IPS-NIHi11 (cell line): ENCODE measurements around the gene TFPT.
"Not testable (repeated sequence)": the region's sequence is repeated elsewhere in the genome, so short reads cannot be mapped to it uniquely, and the experiment has no call there.

Source experiments
- DNase-seq: peaks from one replicate; pipeline ENCODE4 v3.0.0; 2012; ENCODE audit warnings: mixed read lengths, low spot score

TFPT gene

GRCh38 chr19:54124393-54124792 lies 8.9 kb upstream of the TFPT start:
- no peak for DNase-seq

- no peak for DNase-seq
Observed at GRCh38 chr19:54123682-54124081, 8.2 kb upstream of the TFPT start.

DNA sequence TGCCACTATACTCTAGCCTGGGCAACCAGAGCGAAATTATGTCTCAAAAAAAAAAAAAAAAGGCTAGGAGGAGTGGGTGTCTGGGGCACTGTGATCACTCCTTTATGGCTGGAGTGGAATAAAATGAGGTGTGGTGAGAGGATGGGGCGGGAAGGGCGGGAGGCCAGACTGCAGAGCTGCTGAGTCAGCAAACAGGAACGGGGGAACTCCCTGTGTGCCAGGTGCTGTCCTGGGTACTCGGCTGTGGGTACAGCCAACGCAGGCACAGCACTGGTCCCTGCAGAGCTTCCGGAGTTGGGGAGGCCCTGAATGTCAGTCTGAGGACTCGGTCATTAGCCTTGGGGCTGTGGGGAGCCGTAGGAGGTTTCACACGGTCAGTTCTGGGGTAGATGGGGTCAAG lies 5.8 kb upstream of the TFPT start:
- DNase-seq = no peak

- no peak for DNase-seq
Observed at GRCh38 chr19:54114340-54115108, 933 bp downstream of the TFPT start.

DNA sequence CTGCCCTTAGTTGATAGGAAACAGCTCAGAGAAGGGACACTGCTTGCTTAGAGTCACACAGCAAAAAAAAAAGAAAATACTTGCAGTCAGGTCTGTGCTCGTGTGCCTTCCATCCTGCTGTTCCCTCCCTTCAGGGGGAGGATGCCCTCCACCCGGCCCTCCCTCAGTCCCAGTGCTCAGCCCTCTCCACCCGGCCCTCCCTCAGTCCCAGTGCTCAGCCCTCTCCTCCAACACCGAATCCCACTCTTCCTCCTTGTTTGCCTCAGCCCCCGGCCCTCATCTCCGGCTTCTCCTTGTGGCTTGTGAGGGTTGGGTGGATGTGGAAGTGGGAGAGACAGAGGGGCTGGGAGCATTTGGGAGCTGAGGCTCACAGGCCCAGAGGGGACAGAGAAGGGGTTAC lies 5.8 kb downstream of the TFPT start:
- DNase-seq = no peak

- no peak for DNase-seq
Observed at GRCh38 chr19:54108496-54108895, 7.0 kb downstream of the TFPT start.

- no peak for DNase-seq
Observed at GRCh38 chr19:54107876-54108490, 7.5 kb downstream of the TFPT start.

DNA sequence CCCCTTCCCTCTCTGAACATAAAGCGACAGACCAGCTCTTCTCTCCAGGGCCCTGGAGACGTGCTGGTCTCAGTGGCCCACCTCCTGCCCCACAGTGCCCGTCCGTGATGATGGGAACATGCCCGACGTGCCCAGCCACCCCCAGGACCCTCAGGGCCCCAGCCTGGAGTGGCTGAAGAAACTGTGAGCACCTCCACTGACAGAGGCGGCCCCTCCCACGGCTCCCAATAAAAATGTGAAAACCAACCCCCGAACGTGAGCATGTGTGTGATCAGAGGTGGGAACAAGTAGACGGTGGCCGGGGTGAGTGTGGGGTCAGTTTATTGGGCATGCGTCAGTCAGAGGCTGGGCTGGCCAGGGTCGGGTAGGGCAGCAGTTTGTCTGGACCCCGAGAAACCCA lies 8.7 kb downstream of the TFPT start:
- DNase-seq = no peak

DNA sequence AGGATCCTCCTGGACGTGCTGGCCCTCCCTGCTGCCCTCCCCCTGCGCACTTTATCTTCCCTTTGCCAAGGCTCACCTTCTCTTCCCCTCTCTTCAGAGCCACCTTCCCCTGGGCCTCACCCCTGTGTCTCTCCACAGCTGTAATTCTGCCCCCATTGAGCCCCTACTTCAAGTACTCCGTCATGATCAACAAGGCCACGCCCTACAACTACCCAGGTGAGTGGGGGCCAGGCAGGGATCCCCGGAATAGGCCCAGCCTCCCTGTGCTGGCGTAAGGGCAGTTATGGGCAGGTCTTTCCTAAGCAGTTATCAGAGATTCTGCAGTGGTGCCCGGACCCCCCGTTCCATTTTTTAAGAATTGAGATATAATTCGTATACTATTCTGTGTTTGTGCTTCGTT lies 9.7 kb downstream of the TFPT start:
- DNase-seq = no peak

GRCh38 chr19:54104998-54105715 lies 10.3 kb downstream of the TFPT start:
- no peak for DNase-seq

DNA sequence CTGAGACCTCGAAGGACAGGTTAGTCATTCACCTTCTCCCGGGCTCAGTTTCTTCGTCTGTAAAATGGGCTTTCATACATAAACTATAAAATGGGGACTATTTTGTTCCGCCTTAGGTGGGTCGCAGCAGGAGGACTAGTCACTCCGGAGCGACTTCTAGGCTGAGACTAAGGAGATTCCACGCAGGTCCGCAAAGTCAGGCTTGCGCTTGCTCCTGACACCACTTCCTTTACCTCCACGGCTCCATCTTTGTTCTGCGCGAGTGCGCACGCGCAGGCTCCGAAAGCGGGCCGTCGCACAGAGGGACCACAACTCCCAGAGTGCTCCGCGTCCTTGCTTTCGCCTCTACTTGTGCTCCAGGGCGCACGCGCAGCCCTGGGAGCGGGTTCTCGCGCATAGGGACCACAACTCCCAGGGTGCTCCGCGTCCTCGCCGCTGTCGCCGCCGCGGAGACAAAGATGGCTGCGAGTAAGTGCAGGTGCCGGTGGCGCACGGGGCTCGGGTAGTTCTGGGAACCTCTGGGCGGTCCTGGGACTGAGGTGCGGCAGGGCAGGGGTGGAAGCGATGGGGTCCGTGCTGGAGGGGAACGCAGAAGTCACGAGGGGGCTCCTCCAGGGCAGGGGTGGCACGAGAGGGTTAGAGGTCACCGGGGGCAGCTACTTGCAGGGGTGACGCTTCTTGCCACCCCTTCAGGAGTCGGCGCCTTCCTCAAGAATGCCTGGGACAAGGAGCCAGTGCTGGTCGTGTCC lies 12.9 kb downstream of the TFPT start, which contains the start of gene NDUFA3:
Gene NDUFA3 (plus strand): TSS at position 435 of the 749 bp plus-strand sequence. CDS start 24 bp downstream, at position 459.
- DNase-seq = peak; percentile 100

- DNase-seq = no peak
Observed at GRCh38 chr19:54100561-54100960, 14.9 kb downstream of the TFPT start, which contains the start of gene OSCAR. OSCAR (minus strand) TSS chr19:54100803; CDS start chr19:54100792, 11 bp downstream.

- not testable (repeated sequence) for DNase-seq
Observed at GRCh38 chr19:54099903-54100255, 15.6 kb downstream of the TFPT start.

- DNase-seq = no peak
Observed at GRCh38 chr19:54099190-54099902, 16.1 kb downstream of the TFPT start.

- peak; percentile 27 for DNase-seq
Observed at GRCh38 chr19:54096617-54097106, 18.8 kb downstream of the TFPT start.

- DNase-seq = peak; percentile 77
Observed at GRCh38 chr19:54095859-54096616, 19.4 kb downstream of the TFPT start.

DNA sequence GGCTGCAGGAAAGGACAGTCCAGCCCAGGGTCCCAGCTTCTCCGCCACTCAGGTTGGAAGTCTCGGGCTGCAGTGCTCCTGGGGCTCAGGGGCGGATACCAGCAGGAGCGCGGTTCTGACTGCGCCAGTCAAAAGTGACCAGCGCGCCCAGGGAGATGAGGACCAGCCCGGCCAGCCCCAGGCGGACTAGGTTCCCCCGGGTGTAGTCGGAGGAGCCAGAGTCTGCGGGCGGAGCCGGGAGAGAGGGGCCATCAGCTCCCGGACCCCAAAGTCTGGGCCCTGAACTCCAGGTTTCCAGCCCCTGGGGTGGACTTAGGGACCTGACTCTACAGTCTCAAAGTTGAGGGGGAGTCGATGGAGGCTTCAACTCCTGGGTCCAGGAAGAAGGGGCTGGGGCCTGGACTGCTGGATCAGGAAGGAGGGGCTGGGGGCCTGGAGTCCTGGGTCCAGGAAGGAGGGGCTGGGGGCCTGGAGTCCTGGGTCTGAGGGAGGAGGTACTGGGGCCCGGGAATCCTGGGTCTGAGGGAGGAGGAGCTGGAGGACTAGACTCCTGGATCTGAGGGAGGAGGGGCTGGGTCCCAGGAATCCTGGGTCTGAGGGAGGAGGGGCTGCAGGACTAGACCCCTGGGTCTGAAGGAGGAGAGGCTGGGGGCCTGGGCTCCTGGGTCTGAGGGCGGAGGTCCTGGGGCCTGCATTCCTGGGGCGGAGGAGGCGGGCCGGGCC lies 20.2 kb downstream of the TFPT start:
- no peak for DNase-seq

- DNase-seq = no peak
Observed at GRCh38 chr19:54094426-54095000, 20.9 kb downstream of the TFPT start.

DNA sequence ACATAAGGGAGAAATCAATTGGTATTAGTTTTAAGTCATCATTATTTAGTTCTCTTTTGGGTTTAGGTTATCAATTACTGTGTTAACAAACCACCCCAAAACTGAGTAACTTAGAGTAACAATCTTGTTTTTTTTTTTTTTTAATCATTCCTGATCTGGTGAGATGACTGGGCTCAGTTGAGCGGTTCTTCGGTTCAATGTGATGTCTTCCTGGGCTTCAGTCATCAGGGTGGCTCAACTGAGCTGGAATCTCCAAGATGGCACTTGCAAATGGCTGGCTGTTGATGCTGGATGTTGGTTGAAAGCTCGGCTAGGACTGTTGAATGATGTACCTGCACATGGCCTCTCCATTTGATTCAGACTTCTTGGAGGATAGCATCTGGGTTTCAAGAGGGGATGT lies 31.0 kb downstream of the TFPT start:
- no peak for DNase-seq

GRCh38 chr19:54081032-54081431 lies 34.4 kb downstream of the TFPT start, which contains the start of gene TARM1:
TARM1 (minus strand) TSS chr19:54081365; CDS start chr19:54081340, 25 bp downstream.
- no peak for DNase-seq
